Thyroid gland (tissue), 4 donors: Measurements from ENCODE around the gene RPL35A. TPM values are rescaled to one million over a fixed set of nuclear protein-coding genes. Genes with fewer than 3 reads are reported as not detected.
"Not testable (repeated sequence)": the region's sequence is repeated elsewhere in the genome, so short reads cannot be mapped to it uniquely, and the experiment has no call there.

Experiments used
- DNase-seq, 2 donors: peaks; one replicate each; pipeline ENCODE4 v3.0.0-alpha.2; 2019
- H3K27ac ChIP-seq, 3 donors: fragments of 200-600 bp; sonication (generic); 1 replicate in 2 of 3; 2 replicates in 1 of 3; pipeline ENCODE4 v1.5.1; 2016 to 2019; ENCODE audit warnings: mild to moderate bottlenecking in 1 of 3, moderate library complexity in 1 of 3
- H3K27me3 ChIP-seq: fragments of 200-600 bp; sonication (generic); one replicate; pipeline ENCODE4 v1.5.1; 2019
- H3K36me3 ChIP-seq, 2 donors: fragments of 200-600 bp; sonication (generic); one replicate each; pipeline ENCODE4 v1.5.1; 2016 to 2019
- H3K4me1 ChIP-seq, 2 donors: fragments of 200-600 bp; sonication (generic); one replicate each; pipeline ENCODE4 v1.5.1; 2017 to 2019
- H3K4me3 ChIP-seq, 3 donors: fragments of 200-600 bp; sonication (generic); replicated peaks in 1 of 3; 1 replicate in 2 of 3; 2 replicates in 1 of 3; pipeline ENCODE4 v1.5.1; 2016; ENCODE audit warnings: mild to moderate bottlenecking in 1 of 3
- H3K9me3 ChIP-seq: fragments of 200-600 bp; sonication (generic); one replicate; pipeline ENCODE4 v1.5.1; 2017
- CTCF ChIP-seq, 6 experiments: fragments of 200-600 bp in 3 of 6; fragments of 450-650 bp in 3 of 6; sonication (generic) in 3 of 6; IDR thresholded peaks; one replicate each; pipeline ENCODE4 v1.5.1; 2016 to 2019; ENCODE audit warnings: antibody characterized with exemption in 6 of 6, mild to moderate bottlenecking in 2 of 6, inconsistent platforms in 1 of 6, moderate library complexity in 1 of 6
- POLR2A ChIP-seq, 2 donors: fragments of 450-650 bp; IDR thresholded peaks; one replicate each; pipeline ENCODE4 v1.6.1; 2017; ENCODE audit warnings: antibody characterized with exemption in 2 of 2, mild to moderate bottlenecking in 2 of 2, moderate library complexity in 1 of 2
- WGBS, 2 donors: methylation state at CpG; one replicate each; pipeline ENCODE4 v1.1.5; 2017; 5-methylcytosine and 5-hydroxymethylcytosine counted together
- intact Hi-C: fragments of 100-400 bp; cut with DNase I; formaldehyde crosslinking; loops from one replicate; pipeline ENCODE4 v1.15.1; 2023
- total RNA-seq, 4 donors: library from RNA; depleted of rRNA; stranded (reverse); fragments of >200 nt; gene quantifications; one replicate each; pipeline ENCODE4 v1.2.3, GENCODE V29; 2016

The RPL35A gene
- total RNA-seq, 4 donors from 2014 or later: 514 to 2,067 (median 704) TPM

- H3K4me3 ChIP-seq: no peak overlapping the region
- DNase-seq: no peak
- H3K27me3 ChIP-seq: no peaks in the 10 kb centered on the region
- 85 to 89% methylated on average over 9 of the region's 9 CpGs for WGBS, 2 donors
- intact Hi-C loops: no loop called here
- peaks cover 8 to 15% of the 10 kb centered on the region in 2 donors for H3K4me1 ChIP-seq
- TF ChIP-seq POLR2A (IDR thresholded peaks at IDR 0.05) (no peak), CTCF (IDR thresholded peaks at IDR 0.05) (no peak)
- H3K27ac ChIP-seq: no peak overlapping the region
- H3K36me3 ChIP-seq: peaks cover under 1 to 3% of the 10 kb centered on the region in 2 donors
- no peaks in the 10 kb centered on the region for H3K9me3 ChIP-seq
Observed at GRCh38 chr3:197961582-197961945, 11.6 kb downstream of the RPL35A start.

- intact Hi-C loops: no loop called here
- Histone ChIP-seq H3K4me3 (no peak overlapping the region), H3K36me3 (no peaks in the 10 kb centered on the region), H3K4me1 (peaks cover 8 to 15% of the 10 kb centered on the region in 2 donors), H3K9me3 (no peaks in the 10 kb centered on the region), H3K27me3 (no peaks in the 10 kb centered on the region), H3K27ac (no peak overlapping the region)
- no peak for TF ChIP-seq CTCF (IDR thresholded peaks at IDR 0.05)
- TF ChIP-seq POLR2A (IDR thresholded peaks at IDR 0.05): no peak
- DNase-seq: no peak
- 85 to 97% methylated on average over 5 of the region's 5 CpGs for WGBS, 2 donors
Observed at GRCh38 chr3:197963019-197963637, 13.1 kb downstream of the RPL35A start.

GRCh38 chr3:197967337-197967989, 17.5 kb downstream of the RPL35A start:
- 95 to 96% methylated on average over 8 of the region's 8 CpGs for WGBS, 2 donors
- H3K4me1 ChIP-seq, H3K27ac ChIP-seq, H3K9me3 ChIP-seq, DNase-seq, intact Hi-C loops, H3K4me3 ChIP-seq, H3K27me3 ChIP-seq, H3K36me3 ChIP-seq: not testable (repeated sequence)

- no peaks in the 10 kb centered on the region for H3K27me3 ChIP-seq
- intact Hi-C loops: no loop called here
- no peak overlapping the region for H3K27ac ChIP-seq
- TF ChIP-seq CTCF (IDR thresholded peaks at IDR 0.05): no peak
- no peak for TF ChIP-seq POLR2A (IDR thresholded peaks at IDR 0.05)
- no peaks in the 10 kb centered on the region for H3K4me1 ChIP-seq
- WGBS, 2 donors: 63 to 86% methylated on average over 3 of the region's 3 CpGs
- peaks cover 0 to under 1% of the 10 kb centered on the region in 2 donors for H3K36me3 ChIP-seq
- H3K9me3 ChIP-seq: no peaks in the 10 kb centered on the region
- DNase-seq: no peak
- H3K4me3 ChIP-seq: no peak overlapping the region
Observed at GRCh38 chr3:197970588-197970987, 20.6 kb downstream of the RPL35A start.

GRCh38 chr3:197974016-197974415, 24.0 kb downstream of the RPL35A start:
- Histone ChIP-seq H3K4me1 (no peaks in the 10 kb centered on the region), H3K36me3 (peaks cover 0 to 16% of the 10 kb centered on the region in 2 donors), H3K27me3 (no peaks in the 10 kb centered on the region), H3K9me3 (no peaks in the 10 kb centered on the region), H3K27ac (no peak overlapping the region), H3K4me3 (no peak overlapping the region)
- 82 to 94% methylated on average over 1 of the region's 1 CpG for WGBS, 2 donors
- intact Hi-C loops: no loop called here
- DNase-seq: no peak
- TF ChIP-seq CTCF (IDR thresholded peaks at IDR 0.05) (no peak), POLR2A (IDR thresholded peaks at IDR 0.05) (no peak)
